Gastroesophageal sphincter (tissue), 4 donors: ENCODE data around the gene LPAR3. TPM values are rescaled to one million over a fixed set of nuclear protein-coding genes. Genes with fewer than 3 reads are reported as not detected.

ENCODE experiments used
- ATAC-seq: fragments of 150-250 bp; one replicate; pipeline ENCODE4 v1.9.1; 2016; ENCODE audit warnings: mild to moderate bottlenecking, moderate library complexity
- H3K27ac ChIP-seq, 4 donors: fragments of 200-600 bp; sonication (generic) in 3 of 4; 1 replicate in 3 of 4; 2 replicates in 1 of 4; pipeline ENCODE4 v1.5.1; 2016 to 2019
- H3K27me3 ChIP-seq: fragments of 200-600 bp; sonication (generic); one replicate; pipeline ENCODE4 v1.5.1; 2019
- H3K36me3 ChIP-seq, 2 donors: fragments of 200-600 bp; sonication (generic); one replicate each; pipeline ENCODE4 v1.5.1; 2019; ENCODE audit warnings: control low read depth in 1 of 2
- H3K4me1 ChIP-seq, 3 donors: fragments of 200-600 bp; sonication (generic); 1 replicate in 2 of 3; 2 replicates in 1 of 3; pipeline ENCODE4 v1.5.1; 2016 to 2019; ENCODE audit warnings: control low read depth in 2 of 3
- H3K4me3 ChIP-seq, 2 donors: fragments of 200-600 bp; sonication (generic); one replicate each; pipeline ENCODE4 v1.5.1; 2019; ENCODE audit warnings: mild to moderate bottlenecking in 1 of 2, moderate library complexity in 1 of 2
- H3K9me3 ChIP-seq, 3 donors: fragments of 200-600 bp; sonication (generic); one replicate each; pipeline ENCODE4 v1.5.1; 2017 to 2019; ENCODE audit warnings: control low read depth in 2 of 3
- EP300 ChIP-seq: sonication (generic); formaldehyde crosslinking; IDR thresholded peaks from one replicate; pipeline ENCODE4 v1.6.1; 2017; ENCODE audit warnings: antibody characterized with exemption, mild to moderate bottlenecking
- POLR2A ChIP-seq, 2 donors: fragments of 450-650 bp; IDR thresholded peaks; one replicate each; pipeline ENCODE4 v1.6.1; 2017; ENCODE audit warnings: antibody characterized with exemption in 2 of 2, mild to moderate bottlenecking in 2 of 2, moderate library complexity in 1 of 2
- POLR2AphosphoS5 ChIP-seq: sonication (generic); formaldehyde crosslinking; IDR thresholded peaks from one replicate; pipeline ENCODE4 v1.6.1; 2017; ENCODE audit warnings: antibody characterized with exemption
- WGBS, 2 donors: methylation state at CpG; one replicate each; pipeline ENCODE4 v1.1.5; 2018; ENCODE audit warnings: low coverage in 1 of 2; 5-methylcytosine and 5-hydroxymethylcytosine counted together
- total RNA-seq, 4 donors: library from RNA; depleted of rRNA; stranded (reverse); fragments of >200 nt; gene quantifications; one replicate each; pipeline ENCODE4 v1.1.0, GENCODE V29; 2016
- TF ChIP-seq, protein P1 (sequence below), 4 experiments: fragments of 200-600 bp in 2 of 4; fragments of 450-650 bp in 2 of 4; sonication (generic) in 1 of 4; IDR thresholded peaks; one replicate each; pipeline ENCODE4 v1.5.1; 2017 to 2019; ENCODE audit warnings: antibody characterized with exemption in 4 of 4, mild to moderate bottlenecking in 2 of 4, moderate library complexity in 2 of 4

LPAR3 gene
- total RNA-seq, 4 donors from 2014 or later: 0.13 to 3.3 (median 0.23) TPM; not detected in 1

DNA sequence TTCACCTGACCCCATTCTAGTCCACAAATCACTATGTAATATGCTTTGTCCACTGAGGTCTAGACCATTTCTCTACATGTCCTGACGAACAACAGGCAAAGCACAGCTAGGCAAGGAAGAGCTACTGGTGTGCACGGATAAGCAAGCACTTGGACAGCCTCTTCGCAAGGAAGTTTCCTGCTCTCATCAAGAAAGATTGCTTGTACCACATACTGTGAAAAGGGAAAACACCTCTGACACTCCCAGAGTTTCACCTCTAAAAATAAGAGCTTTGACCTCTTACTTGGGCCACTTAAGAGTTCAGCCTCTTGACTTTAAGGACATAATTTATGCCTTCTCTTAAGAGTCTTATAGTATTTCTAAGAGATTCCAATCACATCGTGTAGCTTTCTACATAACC is 36.0 kb upstream of the LPAR3 start:
- no peak overlapping the region for H3K27ac ChIP-seq
- TF ChIP-seq, protein P1, sequence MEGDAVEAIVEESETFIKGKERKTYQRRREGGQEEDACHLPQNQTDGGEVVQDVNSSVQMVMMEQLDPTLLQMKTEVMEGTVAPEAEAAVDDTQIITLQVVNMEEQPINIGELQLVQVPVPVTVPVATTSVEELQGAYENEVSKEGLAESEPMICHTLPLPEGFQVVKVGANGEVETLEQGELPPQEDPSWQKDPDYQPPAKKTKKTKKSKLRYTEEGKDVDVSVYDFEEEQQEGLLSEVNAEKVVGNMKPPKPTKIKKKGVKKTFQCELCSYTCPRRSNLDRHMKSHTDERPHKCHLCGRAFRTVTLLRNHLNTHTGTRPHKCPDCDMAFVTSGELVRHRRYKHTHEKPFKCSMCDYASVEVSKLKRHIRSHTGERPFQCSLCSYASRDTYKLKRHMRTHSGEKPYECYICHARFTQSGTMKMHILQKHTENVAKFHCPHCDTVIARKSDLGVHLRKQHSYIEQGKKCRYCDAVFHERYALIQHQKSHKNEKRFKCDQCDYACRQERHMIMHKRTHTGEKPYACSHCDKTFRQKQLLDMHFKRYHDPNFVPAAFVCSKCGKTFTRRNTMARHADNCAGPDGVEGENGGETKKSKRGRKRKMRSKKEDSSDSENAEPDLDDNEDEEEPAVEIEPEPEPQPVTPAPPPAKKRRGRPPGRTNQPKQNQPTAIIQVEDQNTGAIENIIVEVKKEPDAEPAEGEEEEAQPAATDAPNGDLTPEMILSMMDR (IDR thresholded peaks at IDR 0.05): no peak
- no peak for TF ChIP-seq EP300
- no peak for TF ChIP-seq POLR2A (IDR thresholded peaks at IDR 0.05)
- TF ChIP-seq POLR2AphosphoS5: no peak
- H3K4me3 ChIP-seq: no peak overlapping the region
- no peaks in the 10 kb centered on the region for H3K9me3 ChIP-seq
- no peaks in the 10 kb centered on the region for H3K27me3 ChIP-seq
- WGBS, 2 donors: 68 to 88% methylated on average over 1 to 4 of the region's 4 CpGs
- no peak for ATAC-seq
- no peaks in the 10 kb centered on the region for H3K36me3 ChIP-seq
- no peaks in the 10 kb centered on the region for H3K4me1 ChIP-seq

- ATAC-seq: no peak
Measured at GRCh38 chr1:84923317-84923716, 30.3 kb upstream of the LPAR3 start.

DNA sequence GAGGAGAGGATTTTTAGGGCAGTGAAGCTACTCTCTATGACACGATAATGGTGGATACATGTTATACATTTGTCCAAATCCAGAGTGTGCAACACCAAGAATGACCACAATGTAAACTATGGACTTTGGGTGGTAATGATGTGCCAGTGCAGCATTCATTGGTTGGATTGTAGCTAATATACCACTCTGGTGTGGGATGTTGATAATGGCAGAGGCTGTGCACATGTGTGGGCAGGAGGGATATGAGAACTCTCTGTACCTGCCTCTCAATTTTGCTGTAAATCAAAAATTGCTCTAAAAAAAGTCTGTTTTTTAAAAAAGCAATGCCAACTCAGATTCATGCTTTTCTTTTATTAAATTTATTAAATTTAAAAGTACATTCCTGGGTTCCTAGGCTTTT is 27.2 kb upstream of the LPAR3 start:
- H3K27ac ChIP-seq: no peak overlapping the region
- no peaks in the 10 kb centered on the region for H3K9me3 ChIP-seq
- no peaks in the 10 kb centered on the region for H3K36me3 ChIP-seq
- TF ChIP-seq POLR2AphosphoS5 (no peak), EP300 (no peak), POLR2A (IDR thresholded peaks at IDR 0.05) (no peak)
- TF ChIP-seq, protein P1 (IDR thresholded peaks at IDR 0.05): no peak
- WGBS, 2 donors: 67 to 80% methylated on average over 1 of the region's 1 CpG
- H3K4me3 ChIP-seq: no peak overlapping the region
- H3K4me1 ChIP-seq: no peaks in the 10 kb centered on the region
- no peaks in the 10 kb centered on the region for H3K27me3 ChIP-seq
- ATAC-seq: no peak

More at GRCh38 chr1:84923317-84923716, 30.3 kb upstream of the LPAR3 start:
- no peak overlapping the region for H3K27ac ChIP-seq
- no peak for TF ChIP-seq POLR2A (IDR thresholded peaks at IDR 0.05)
- no peak for TF ChIP-seq POLR2AphosphoS5
- TF ChIP-seq, protein P1 (IDR thresholded peaks at IDR 0.05): no peak
- no peak for TF ChIP-seq EP300
- H3K36me3 ChIP-seq: no peaks in the 10 kb centered on the region
- no peaks in the 10 kb centered on the region for H3K4me1 ChIP-seq
- H3K4me3 ChIP-seq: no peak overlapping the region
- no peaks in the 10 kb centered on the region for H3K9me3 ChIP-seq
- H3K27me3 ChIP-seq: no peaks in the 10 kb centered on the region
- WGBS, 2 donors: 73 to 86% methylated on average over 2 to 3 of the region's 3 CpGs

GRCh38 chr1:84919461-84919970 is 26.5 kb upstream of the LPAR3 start:
- 40 to 60% methylated on average over 2 to 3 of the region's 4 CpGs for WGBS, 2 donors
- no peaks in the 10 kb centered on the region for H3K4me1 ChIP-seq
- no peak for ATAC-seq

GRCh38 chr1:84918726-84919336 is 25.8 kb upstream of the LPAR3 start:
- H3K27me3 ChIP-seq: no peaks in the 10 kb centered on the region
- H3K4me3 ChIP-seq: no peak overlapping the region
- H3K27ac ChIP-seq: no peak overlapping the region
- H3K4me1 ChIP-seq: no peaks in the 10 kb centered on the region
- no peaks in the 10 kb centered on the region for H3K36me3 ChIP-seq
- H3K9me3 ChIP-seq: no peaks in the 10 kb centered on the region
- ATAC-seq: no peak
- 73 to 100% methylated on average over 2 to 5 of the region's 5 CpGs for WGBS, 2 donors
- TF ChIP-seq POLR2A (IDR thresholded peaks at IDR 0.05): no peak
- no peak for TF ChIP-seq EP300

More at GRCh38 chr1:84919461-84919970, 26.5 kb upstream of the LPAR3 start:
- no peaks in the 10 kb centered on the region for H3K36me3 ChIP-seq
- H3K4me3 ChIP-seq: no peak overlapping the region
- H3K27ac ChIP-seq: no peak overlapping the region
- H3K27me3 ChIP-seq: no peaks in the 10 kb centered on the region
- H3K9me3 ChIP-seq: no peaks in the 10 kb centered on the region
- no peak for TF ChIP-seq POLR2AphosphoS5

- Histone ChIP-seq H3K9me3 (no peaks in the 10 kb centered on the region), H3K4me1 (no peaks in the 10 kb centered on the region), H3K27ac (no peak overlapping the region), H3K36me3 (no peaks in the 10 kb centered on the region), H3K27me3 (no peaks in the 10 kb centered on the region), H3K4me3 (no peak overlapping the region)
- WGBS, 2 donors: 53 to 76% methylated on average over 2 to 3 of the region's 4 CpGs
- no peak for ATAC-seq
- TF ChIP-seq POLR2A (IDR thresholded peaks at IDR 0.05) (no peak), POLR2AphosphoS5 (no peak), EP300 (no peak)
- TF ChIP-seq, protein P1 (IDR thresholded peaks at IDR 0.05): no peak
Measured at GRCh38 chr1:84916897-84917296, 23.9 kb upstream of the LPAR3 start.
